CMK (cell line): ENCODE measurements around the gene WDR7.

Experiments
- DNase-seq: peaks from one replicate; pipeline ENCODE4 v3.0.0-alpha.2; 2010; ENCODE audit warnings: low read depth

WDR7 gene

GRCh38 chr18:56804395-56804794, 153.2 kb downstream of the WDR7 start:
- no peak for DNase-seq

GRCh38 chr18:56807901-56808300, 156.7 kb downstream of the WDR7 start:
- no peak for DNase-seq

GRCh38 chr18:56812674-56813073, 161.5 kb downstream of the WDR7 start:
- no peak for DNase-seq

GRCh38 chr18:56815926-56816325, 164.8 kb downstream of the WDR7 start:
- DNase-seq, result no peak

- DNase-seq, result no peak
Measured at GRCh38 chr18:56823986-56824565, 172.9 kb downstream of the WDR7 start.

- DNase-seq, result no peak
Measured at GRCh38 chr18:56825321-56825720, 174.2 kb downstream of the WDR7 start.

- DNase-seq, result no peak
Measured at GRCh38 chr18:56825878-56826277, 174.7 kb downstream of the WDR7 start.

DNA sequence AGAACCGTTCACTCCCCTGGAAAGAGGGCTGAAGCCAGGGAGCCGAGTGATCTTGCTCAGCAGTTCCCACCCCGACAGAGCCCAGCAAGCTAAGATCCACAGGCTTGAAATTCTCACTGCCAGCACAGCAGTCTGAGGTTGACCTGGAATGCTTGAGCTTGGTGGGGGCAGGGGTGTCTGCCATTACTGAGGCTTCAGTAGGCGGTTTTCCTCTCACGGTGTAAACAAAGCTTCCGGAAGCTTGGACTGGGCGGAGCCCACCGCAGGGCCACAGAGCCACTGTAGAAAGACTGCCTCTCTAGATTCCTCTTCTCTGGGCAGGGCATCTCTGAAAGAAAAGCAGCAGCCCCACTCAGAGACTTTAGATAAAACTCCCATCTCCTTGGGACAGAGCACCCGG, 180.8 kb downstream of the WDR7 start:
- DNase-seq, result peak; percentile 11

GRCh38 chr18:56835331-56835730, 184.2 kb downstream of the WDR7 start:
- no peak for DNase-seq

DNA sequence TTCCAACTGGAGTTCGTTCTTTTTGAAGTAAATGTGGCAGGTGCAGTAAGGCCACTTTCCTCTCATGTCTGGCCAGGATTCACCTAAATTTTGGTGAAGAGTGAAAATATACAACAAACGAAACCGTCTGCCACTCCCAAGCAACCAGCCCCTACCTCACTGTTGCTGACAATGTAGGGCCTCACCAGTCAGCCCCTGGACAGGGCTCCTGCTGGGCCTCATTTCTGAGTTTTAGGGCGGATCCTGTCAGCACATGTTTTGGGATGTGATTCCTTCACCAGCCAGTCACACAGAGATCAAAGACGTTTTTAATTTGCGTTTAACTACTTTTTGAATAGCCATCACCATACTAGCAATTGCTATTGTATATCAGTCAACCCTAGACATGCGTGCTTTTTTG, 185.0 kb downstream of the WDR7 start:
- no peak for DNase-seq

DNA sequence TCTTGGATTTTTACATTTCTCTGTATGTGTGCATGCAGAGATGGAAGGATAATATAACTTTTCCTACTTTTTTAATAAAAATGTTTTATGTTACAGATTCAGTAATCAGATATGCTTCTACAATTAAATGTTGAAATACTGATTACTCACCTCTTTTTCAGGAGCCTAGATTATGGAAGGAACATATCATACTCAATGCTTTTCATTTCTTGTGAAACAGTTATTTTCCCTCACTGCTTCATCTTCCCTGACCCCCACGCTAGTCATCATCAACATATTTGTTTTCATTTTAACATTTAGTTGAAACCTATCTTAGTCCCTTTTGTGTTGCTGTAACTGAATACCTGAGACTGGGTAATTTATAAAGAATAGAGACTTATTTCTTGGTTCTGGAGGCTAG, 190.7 kb downstream of the WDR7 start:
- no peak for DNase-seq

GRCh38 chr18:56843241-56843640, 192.1 kb downstream of the WDR7 start:
- no peak for DNase-seq

DNA sequence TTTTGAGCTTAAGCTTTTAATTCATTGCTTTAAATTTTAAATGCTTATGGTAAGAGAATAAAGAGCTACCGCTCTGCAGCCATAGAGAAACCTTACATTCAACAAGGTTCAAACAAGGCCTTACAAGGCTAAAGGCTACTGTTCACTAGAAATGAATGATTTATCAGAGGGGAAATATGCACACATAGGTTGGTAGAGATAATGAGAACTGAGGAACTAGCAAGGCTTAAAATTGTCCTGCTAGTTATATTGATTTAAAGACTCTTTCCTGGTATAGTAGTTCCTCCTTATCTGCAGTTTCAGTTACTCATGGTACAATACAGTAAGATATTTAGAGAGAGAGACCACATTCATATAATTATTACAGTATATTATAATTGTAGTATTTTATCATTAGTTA, 193.4 kb downstream of the WDR7 start:
- DNase-seq, result no peak

DNA sequence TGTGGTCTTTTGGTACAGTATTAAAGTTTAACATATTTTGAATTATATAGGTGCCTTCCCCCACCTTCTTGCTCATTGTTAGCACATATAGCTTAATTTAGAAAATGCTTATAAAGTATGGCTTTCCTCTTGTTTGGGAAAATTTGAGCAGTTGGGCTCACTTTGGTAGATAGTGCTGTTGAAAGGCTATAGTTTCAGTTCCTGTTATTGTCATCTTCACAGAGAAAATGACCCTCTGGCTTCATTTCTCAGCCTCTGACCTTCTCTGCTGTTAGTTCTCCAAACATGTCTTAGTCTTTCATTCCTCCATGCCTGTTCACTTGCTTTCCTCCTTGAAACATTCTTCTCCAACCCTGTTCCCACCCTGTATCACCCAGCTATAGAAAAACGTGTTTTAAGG, 200.6 kb downstream of the WDR7 start:
- no peak for DNase-seq

- no peak for DNase-seq
Measured at GRCh38 chr18:56853961-56854360, 202.8 kb downstream of the WDR7 start.

DNA sequence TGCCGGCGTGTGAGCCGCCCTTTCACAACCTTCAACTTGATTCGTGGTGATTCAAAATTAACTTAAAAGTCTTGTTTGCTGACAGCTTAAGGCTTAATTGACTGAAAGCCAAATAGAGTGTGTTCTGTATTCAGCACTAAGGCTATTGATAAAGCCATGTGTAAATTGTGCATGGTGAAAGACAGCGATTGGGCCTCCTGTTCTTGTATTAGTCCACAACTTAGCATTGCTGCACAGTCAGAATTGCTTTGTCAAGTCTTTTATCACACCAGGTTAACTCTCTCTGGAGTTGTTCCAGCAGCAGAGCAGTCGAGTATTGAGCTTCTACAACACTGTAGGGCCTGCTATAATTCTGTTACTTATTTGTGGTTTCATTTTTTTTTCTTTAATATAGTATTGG, 210.1 kb downstream of the WDR7 start:
- DNase-seq, result no peak

DNA sequence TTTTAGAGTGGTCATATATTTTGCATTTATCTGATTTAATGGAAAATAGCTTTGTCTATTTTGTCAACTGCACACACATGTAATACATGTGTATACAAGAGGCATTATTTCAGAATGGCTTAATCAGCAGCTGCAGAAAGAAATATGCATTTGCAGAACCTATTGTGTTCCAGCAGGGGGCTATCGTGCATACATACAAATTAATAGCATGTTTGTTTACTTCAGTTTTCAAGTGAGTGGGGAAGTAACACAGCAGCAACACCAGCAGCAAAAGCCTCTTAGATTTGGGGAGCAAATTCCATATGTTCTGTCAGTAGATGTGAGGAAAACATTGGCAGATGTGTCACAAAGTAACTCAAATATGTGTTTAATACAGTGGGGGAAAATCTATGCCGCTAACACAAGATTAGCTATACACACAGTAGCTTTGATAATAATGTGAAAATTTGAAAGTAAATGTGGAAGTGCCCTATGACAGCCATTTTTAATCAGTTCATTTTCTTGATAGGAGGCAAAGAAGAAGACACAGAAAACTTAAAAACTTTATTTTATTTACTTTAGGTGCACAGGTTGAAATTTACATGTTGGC, 218.1 kb downstream of the WDR7 start:
- peak; percentile 9 for DNase-seq

- no peak for DNase-seq
Measured at GRCh38 chr18:56870982-56871381, 219.8 kb downstream of the WDR7 start.

DNA sequence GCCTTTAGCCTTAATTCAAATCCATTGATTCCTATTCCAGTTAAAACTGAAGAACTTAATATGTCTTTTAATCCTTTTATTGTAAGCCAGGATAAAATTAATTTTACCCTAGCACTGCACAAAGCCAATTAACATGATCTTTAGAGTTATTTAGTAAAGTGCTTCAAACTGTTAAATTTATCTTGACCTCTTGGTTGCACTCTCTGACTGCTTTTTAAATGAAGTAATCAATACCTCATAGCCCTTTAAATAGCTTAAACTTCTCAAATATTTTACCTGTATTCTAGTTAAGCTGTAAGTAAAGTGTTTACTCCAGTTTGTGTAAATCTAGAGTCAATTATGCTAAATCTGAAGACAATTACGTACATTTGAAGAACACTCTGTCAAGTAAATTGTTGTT, 221.0 kb downstream of the WDR7 start:
- no peak for DNase-seq

- no peak for DNase-seq
Measured at GRCh38 chr18:56873441-56874140, 222.4 kb downstream of the WDR7 start.

DNA sequence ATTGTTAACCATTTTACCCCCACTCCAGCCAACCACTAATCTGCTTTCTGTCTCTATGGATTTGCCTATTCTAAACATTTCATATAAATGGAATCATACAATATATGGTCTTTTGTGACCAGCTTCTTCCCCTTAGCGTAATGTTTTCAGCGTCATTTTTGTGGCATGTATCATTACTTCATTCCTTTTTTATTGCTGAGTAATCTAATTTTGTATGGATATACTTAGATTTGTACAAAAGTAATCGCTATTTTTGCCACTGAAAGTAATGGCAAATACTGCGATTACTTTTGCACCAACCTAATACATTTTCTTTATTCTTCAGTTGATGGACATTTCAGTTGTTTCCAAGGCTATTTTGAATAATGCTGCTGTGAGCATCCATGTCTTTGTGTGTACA, 227.6 kb downstream of the WDR7 start:
- no peak for DNase-seq

DNA sequence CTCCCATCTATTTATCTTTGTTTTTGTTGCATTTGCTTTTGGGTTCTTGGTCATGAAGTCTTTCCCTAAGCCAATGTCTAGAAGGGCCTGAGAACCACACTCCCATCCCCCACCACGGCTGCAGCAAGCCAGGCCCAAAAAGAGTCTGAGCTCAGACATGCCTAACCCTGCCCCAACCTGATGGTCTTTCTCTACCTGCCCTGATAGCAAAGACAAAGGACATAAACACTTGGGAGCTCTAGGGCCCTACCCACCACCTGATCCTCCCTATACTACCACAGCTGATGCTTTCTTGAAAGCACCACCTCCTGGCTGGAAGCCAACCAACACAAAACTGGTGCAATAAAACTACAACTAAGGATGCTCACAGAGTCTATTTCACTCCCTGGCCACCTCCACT, 233.4 kb downstream of the WDR7 start:
- no peak for DNase-seq

GRCh38 chr18:56888978-56889377, 237.8 kb downstream of the WDR7 start:
- DNase-seq, result no peak

DNA sequence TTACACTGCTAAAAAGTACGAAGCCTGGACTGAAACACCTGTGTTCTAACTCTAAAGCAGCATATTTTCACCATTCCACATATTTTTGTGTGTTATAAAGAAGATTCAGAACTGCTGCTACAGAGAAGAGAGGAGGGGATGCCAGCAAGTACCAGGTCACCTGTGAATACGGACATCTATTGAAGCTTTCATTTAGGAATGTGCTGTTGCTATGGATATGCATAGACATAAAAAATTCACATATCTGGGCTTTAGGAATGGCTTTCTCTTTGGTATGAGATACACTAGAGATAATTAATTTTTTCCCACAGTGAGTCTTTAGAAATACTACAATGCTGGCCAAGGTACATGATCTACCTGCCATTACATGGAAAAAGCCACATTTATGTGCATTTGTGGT, 238.5 kb downstream of the WDR7 start:
- DNase-seq, result no peak
